ENCODE data around the gene C1QBP. TPM values are rescaled to one million over a fixed set of nuclear protein-coding genes. Genes with fewer than 3 reads are reported as not detected.

C1QBP gene
- total RNA-seq (2021; fragmentation: NEBNext Ultra II Directional; extraction: Animal tissue kit (Norgen Biotek cat#: 25700)): 100 to 1,000 TPM; 222 to 267 (median 235) TPM
- long read RNA-seq, transcript C1QBP-201 (6 exons, 1,169 nt): major isoform, 564 of 606 reads
- long read RNA-seq, partial matches to known transcripts: 7 of 606 reads
- long read RNA-seq, other reads (novel, unspliced or antisense): 31 of 606 reads

- DNase-seq: peak; percentile 87
- Mint-ChIP-seq H3K27ac (peak within 1 kb of the TSS; percentile 87), H3K9me3 (no peaks in the 10 kb centered on the region), H3K4me3 (peak within 1 kb of the TSS; percentile 90), H3K4me1 (ENCODE audit: low read depth) (peaks cover 45% of the 10 kb centered on the region), H3K27me3 (ENCODE audit: insufficient read depth) (no peaks in the 10 kb centered on the region), H3K36me3 (ENCODE audit: low read depth) (peaks cover 35% of the 10 kb centered on the region)
- TF ChIP-seq CTCF (IDR thresholded peaks at IDR 0.05): peak; percentile 100
These were observed at the start of gene C1QBP for GRCh38 chr17:5438716-5439445. Gene C1QBP (minus strand): TSS chr17:5439155. CDS start chr17:5439073, 82 bp downstream.

- no peak for DNase-seq
- peaks cover 34% of the 10 kb centered on the region for H3K4me1 Mint-ChIP-seq (ENCODE audit: low read depth)
- peaks cover 23% of the 10 kb centered on the region for H3K9me3 Mint-ChIP-seq
- H3K36me3 Mint-ChIP-seq (ENCODE audit: low read depth): peaks cover 66% of the 10 kb centered on the region
- no peak overlapping the region for H3K4me3 Mint-ChIP-seq
- TF ChIP-seq CTCF (IDR thresholded peaks at IDR 0.05): no peak
- H3K27ac Mint-ChIP-seq: no peak overlapping the region
- peaks cover 2% of the 10 kb centered on the region for H3K27me3 Mint-ChIP-seq (ENCODE audit: insufficient read depth)
These were observed 49.8 kb upstream of the C1QBP start for GRCh38 chr17:5488752-5489151.

DNA sequence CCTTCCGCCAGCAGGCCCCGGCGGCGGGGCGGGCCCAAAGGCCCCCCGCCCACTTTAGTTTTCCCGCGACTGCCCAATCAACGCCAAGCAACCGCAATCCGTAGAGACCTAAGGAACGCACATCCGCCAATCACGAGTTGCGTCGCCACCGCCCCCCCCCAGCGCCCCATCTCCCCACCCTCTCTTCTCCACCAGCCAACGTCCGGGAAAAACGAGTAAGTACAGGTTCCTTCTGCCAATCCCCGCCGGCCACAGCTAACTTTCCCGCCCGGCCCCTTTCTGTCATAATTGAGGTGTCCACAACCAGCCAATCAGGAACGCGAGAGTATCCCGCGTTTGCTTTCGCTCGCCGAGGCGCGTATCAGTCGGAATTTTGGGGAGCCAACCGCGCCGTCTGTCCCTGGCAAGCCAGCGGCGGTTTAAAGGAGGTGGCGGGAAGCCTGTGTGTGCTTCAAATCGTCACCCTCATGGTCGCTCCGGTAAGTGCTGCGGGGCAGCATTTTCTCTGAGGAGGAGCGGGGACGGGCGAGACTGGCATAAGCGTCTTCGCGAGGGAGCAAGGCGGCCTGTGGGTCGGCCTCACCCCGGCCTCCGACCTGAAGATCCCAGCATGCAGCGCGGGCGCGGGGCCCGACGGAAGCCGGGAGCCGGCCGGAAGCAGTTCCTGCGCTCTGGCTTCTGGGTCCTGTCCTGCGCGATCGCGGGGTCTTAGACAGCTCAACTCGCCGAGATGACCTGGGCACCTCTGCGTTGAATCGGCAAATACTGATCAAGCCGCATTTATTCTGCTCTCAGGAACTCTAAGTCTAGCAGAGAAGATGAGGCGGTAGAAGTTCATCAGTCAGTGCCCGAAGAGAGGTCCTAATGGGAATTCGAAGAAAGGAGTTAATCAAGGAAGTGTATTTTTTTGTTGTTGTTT lies 47.5 kb upstream of the C1QBP start, which contains the start of gene MIS12:
TSS of gene MIS12 (plus strand) at position 361 of the 919 bp plus-strand sequence. CDS start 2,297 bp downstream, outside the sequence.
- TF ChIP-seq CTCF (IDR thresholded peaks at IDR 0.05): no peak
- peak; percentile 99 for DNase-seq
- H3K27me3 Mint-ChIP-seq (ENCODE audit: insufficient read depth): peaks cover 2% of the 10 kb centered on the region
- H3K9me3 Mint-ChIP-seq: peaks cover 13% of the 10 kb centered on the region
- H3K4me1 Mint-ChIP-seq (ENCODE audit: low read depth): peaks cover 40% of the 10 kb centered on the region
- peak within 1 kb of the TSS; percentile 95 for H3K27ac Mint-ChIP-seq
- H3K4me3 Mint-ChIP-seq: peak within 1 kb of the TSS; percentile 97
- peaks cover 68% of the 10 kb centered on the region for H3K36me3 Mint-ChIP-seq (ENCODE audit: low read depth)

DNA sequence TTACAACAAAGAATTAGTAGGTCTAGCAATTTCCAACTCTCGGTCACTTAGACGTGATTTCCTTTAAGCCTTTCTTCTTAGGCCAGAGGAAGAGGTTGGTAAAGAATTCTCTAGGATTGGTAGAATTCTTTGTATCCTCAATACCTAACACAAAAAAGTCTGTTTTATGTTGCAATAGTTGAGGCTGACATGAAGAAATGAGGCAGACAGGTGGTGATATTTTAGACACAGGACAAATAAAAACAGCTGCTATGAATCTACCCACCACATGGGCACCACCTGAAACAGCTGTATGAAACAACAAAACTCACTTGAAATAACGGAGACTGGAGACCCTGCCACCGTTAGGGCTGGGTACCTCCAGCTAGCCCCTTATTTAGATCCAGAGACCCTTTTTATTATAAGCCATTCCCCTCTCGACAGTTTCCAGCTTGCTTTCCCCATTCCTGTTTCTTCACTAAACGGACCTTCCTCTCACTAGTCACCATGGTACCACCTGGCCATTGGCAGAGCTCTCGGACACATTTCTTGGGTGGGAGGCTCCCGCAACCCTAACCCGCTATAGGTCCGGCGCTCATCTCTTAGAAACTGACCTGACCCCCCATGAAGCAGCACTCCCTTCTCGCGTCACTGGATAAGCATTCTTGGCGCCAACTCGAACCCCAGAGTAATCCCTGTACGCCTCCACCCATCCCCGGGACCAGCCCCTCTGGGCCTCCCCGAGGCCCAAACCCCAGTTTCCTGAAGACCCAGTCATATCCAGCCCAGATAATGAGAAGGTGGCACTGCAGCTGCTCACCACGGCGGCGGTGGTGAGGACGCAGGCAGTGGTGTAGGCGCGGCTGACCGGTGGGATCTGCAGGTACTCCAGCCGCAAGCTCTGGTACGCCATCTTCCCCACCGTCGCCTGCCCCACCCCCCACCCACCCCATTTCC lies 46.6 kb upstream of the C1QBP start, which contains the start of gene DERL2:
TSS of gene DERL2 (minus strand) at position 909 of the 936 bp plus-strand sequence. CDS start at position 892, 17 bp downstream.
- DNase-seq: peak; percentile 16
- Mint-ChIP-seq H3K27me3 (ENCODE audit: insufficient read depth) (peaks cover 2% of the 10 kb centered on the region), H3K4me3 (peak within 1 kb of the TSS; percentile 97), H3K27ac (peak within 1 kb of the TSS; percentile 95), H3K36me3 (ENCODE audit: low read depth) (peaks cover 69% of the 10 kb centered on the region), H3K9me3 (peaks cover 13% of the 10 kb centered on the region), H3K4me1 (ENCODE audit: low read depth) (peaks cover 40% of the 10 kb centered on the region)
- TF ChIP-seq CTCF (IDR thresholded peaks at IDR 0.05): peak; percentile 20
